GM12878 (cell line): Measurements from ENCODE around the gene PYGM. TPM values are rescaled to one million over a fixed set of nuclear protein-coding genes. Genes with fewer than 3 reads are reported as not detected.

Experiments used
- ATAC-seq: fragments of 200-7000 bp; cut with Tn5 transposase; 3 replicates; pipeline ENCODE4 v1.9.1; 2020; ENCODE audit warnings: mild to moderate bottlenecking, moderate library complexity
- BruUV-seq: library from RNA; stranded (reverse); fragments of 400-500 nt; replicated peaks from 2 replicates; lab custom pipeline; 2021; lab: Mats Ljungman, UMichigan
- CTCF ChIA-PET: fragments of 300-600 bp; sonication (Branson Sonifier 250); formaldehyde crosslinking; extraction: SDS; loops from one replicate; lab custom pipeline; 2021; ENCODE audit warnings: inconsistent platforms; lab: Yijun Ruan, JAX
- POLR2A ChIA-PET: fragments of 350-600 bp; formaldehyde crosslinking; extraction: SDS; loops from one replicate; lab custom pipeline; 2021; ENCODE audit warnings: inconsistent platforms; lab: Charles Lee
- RAD21 ChIA-PET: fragments of 300-600 bp; sonication (Branson Sonifier 250); formaldehyde crosslinking; loops from one replicate; lab custom pipeline; 2023; ENCODE audit warnings: antibody characterized with exemption; ENCODE audit not compliant: unreplicated experiment; lab: Charles Lee
- SMC1A ChIA-PET: fragments of 300-600 bp; sonication (Branson Sonifier 250); formaldehyde crosslinking; loops from one replicate; lab custom pipeline; 2023; ENCODE audit not compliant: unreplicated experiment, uncharacterized antibody; lab: Charles Lee
- DNase-seq: peaks from one replicate; pipeline ENCODE4 v3.0.0-alpha.2; 2011; ENCODE audit warnings: low read depth, low spot score
- FAIRE-seq: peaks from 3 replicates; lab custom pipeline; 2011; peaks lifted over from hg19 to GRCh38; lab: Jason Lieb, UNC
- H2AFZ ChIP-seq: 2 replicates; pipeline ENCODE4 v1.6.0; 2011; ENCODE audit warnings: low read depth, low read length, control low read depth; ENCODE audit not compliant: control insufficient read depth
- H3K27ac ChIP-seq: 2 replicates; pipeline ENCODE4 v1.5.1; 2011; ENCODE audit warnings: control low read depth; ENCODE audit not compliant: control insufficient read depth, insufficient read depth
- H3K27me3 ChIP-seq, 2 experiments: replicated peaks in 1 of 2; 2 replicates each; pipeline versions ENCODE4 v1.6.0 to v1.6.1; 2011; ENCODE audit warnings: low read length in 1 of 2; ENCODE audit not compliant: control insufficient read depth in 2 of 2, insufficient read depth in 2 of 2
- H3K36me3 ChIP-seq, 2 experiments: 2 replicates each; pipeline ENCODE4 v1.5.1; 2011; ENCODE audit warnings: low read length in 1 of 2; ENCODE audit not compliant: control insufficient read depth in 2 of 2, insufficient read depth in 2 of 2
- H3K4me1 ChIP-seq: 2 replicates; pipeline ENCODE4 v1.6.1; 2011; ENCODE audit warnings: mild to moderate bottlenecking, low read length, moderate library complexity, mixed read lengths; ENCODE audit not compliant: control insufficient read depth, insufficient read depth
- H3K4me2 ChIP-seq: 2 replicates; pipeline ENCODE4 v1.6.0; 2011; ENCODE audit warnings: control low read depth; ENCODE audit not compliant: control insufficient read depth, insufficient read depth
- H3K4me3 ChIP-seq: fragments of 200-600 bp; sonication (generic); 2 replicates; pipeline ENCODE4 v1.5.1; 2016
- H3K79me2 ChIP-seq: 2 replicates; pipeline ENCODE4 v1.6.0; 2011; ENCODE audit warnings: low read length; ENCODE audit not compliant: control insufficient read depth, insufficient read depth
- H3K9ac ChIP-seq: 2 replicates; pipeline ENCODE4 v1.8.0; 2011; ENCODE audit warnings: low read length, control low read depth, mixed read lengths; ENCODE audit not compliant: control insufficient read depth, insufficient read depth
- H3K9me3 ChIP-seq: replicated peaks from 3 replicates; pipeline ENCODE4 v1.5.1; 2011; ENCODE audit warnings: mild to moderate bottlenecking, low read length; ENCODE audit not compliant: control insufficient read depth, insufficient read depth
- H4K20me1 ChIP-seq: 2 replicates; pipeline ENCODE4 v1.6.0; 2011; ENCODE audit not compliant: control insufficient read depth, insufficient read depth
- BACH1 ChIP-seq: fragments of 450-650 bp; IDR thresholded peaks from 2 replicates; pipeline ENCODE4 v1.6.1; 2017; ENCODE audit warnings: mild to moderate bottlenecking, borderline replicate concordance
- BHLHE40 ChIP-seq, 2 experiments: fragments of 450-650 bp in 1 of 2; IDR thresholded peaks; 2 replicates each; pipeline ENCODE4 v1.6.1; 2011 to 2017; ENCODE audit warnings: low read depth in 2 of 2, borderline replicate concordance in 1 of 2, improper control_type of control experiment in 1 of 2, low read length in 1 of 2, mild to moderate bottlenecking in 1 of 2
- DPF2 ChIP-seq: fragments of 450-650 bp; IDR thresholded peaks from 2 replicates; pipeline ENCODE4 v1.6.1; 2017; ENCODE audit warnings: mild to moderate bottlenecking
- EGR1 ChIP-seq, 2 experiments: IDR thresholded peaks; 1 replicate in 1 of 2; 2 replicates in 1 of 2; pipeline ENCODE4 v1.6.1; 2011 to 2012; ENCODE audit warnings: low read depth in 2 of 2, low read length in 2 of 2, borderline replicate concordance in 1 of 2, mild to moderate bottlenecking in 1 of 2, moderate library complexity in 1 of 2
- GABPA ChIP-seq: IDR thresholded peaks from 2 replicates; pipeline ENCODE4 v1.6.1; 2014; ENCODE audit warnings: antibody characterized with exemption, low read depth, mild to moderate bottlenecking, inconsistent platforms
- NFYB ChIP-seq: IDR thresholded peaks from 2 replicates; pipeline ENCODE4 v1.6.1; 2011; ENCODE audit warnings: low read depth, mild to moderate bottlenecking, low read length, improper control_type of control experiment, moderate library complexity; ENCODE audit not compliant: insufficient read depth
- NR2C1 ChIP-seq: fragments of 450-650 bp; IDR thresholded peaks from 2 replicates; pipeline ENCODE4 v1.6.1; 2017; ENCODE audit warnings: antibody characterized with exemption, mild to moderate bottlenecking, moderate library complexity
- RELA ChIP-seq: fragments of 450-650 bp; IDR thresholded peaks from 2 replicates; pipeline ENCODE4 v1.8.0; 2014; ENCODE audit warnings: borderline replicate concordance; ENCODE audit not compliant: partially characterized antibody
- WRNIP1 ChIP-seq: IDR thresholded peaks from 2 replicates; pipeline ENCODE4 v1.6.1; 2011; ENCODE audit warnings: low read depth, low read length, improper control_type of control experiment, borderline replicate concordance
- YBX1 ChIP-seq: fragments of 450-650 bp; IDR thresholded peaks from 2 replicates; pipeline ENCODE4 v1.6.1; 2016; ENCODE audit warnings: antibody characterized with exemption
- ZNF217 ChIP-seq: fragments of 450-650 bp; IDR thresholded peaks from 2 replicates; pipeline ENCODE4 v1.6.1; 2017; ENCODE audit warnings: antibody characterized with exemption, mild to moderate bottlenecking
- ZSCAN29 ChIP-seq: fragments of 450-650 bp; IDR thresholded peaks from 2 replicates; pipeline ENCODE4 v1.6.1; 2017; ENCODE audit warnings: mild to moderate bottlenecking, moderate library complexity
- WGBS: methylation state at CpG from one replicate; pipeline ENCODE4 v1.1.6; 2016; ENCODE audit warnings: low lambda C conversion rate; ENCODE audit not compliant: insufficient replicate concordance, insufficient coverage; ENCODE audit errors: missing lambda C conversion rate; 5-methylcytosine and 5-hydroxymethylcytosine counted together
- in situ Hi-C: fragments of 300-500 bp; cut with MboI; formaldehyde crosslinking; loops from 9 replicates; pipeline ENCODE4 v1.14.3; 2018; ENCODE audit warnings: mixed read lengths
- intact Hi-C: fragments of 100-400 bp; cut with micrococcal nuclease; formaldehyde crosslinking; loops from one replicate; pipeline ENCODE4 v1.14.2; 2022; ENCODE audit not compliant: unreplicated experiment
- polyA plus RNA-seq, 11 experiments: library from polyadenylated mRNA; depleted of rRNA in 4 of 11; unstranded in 6 of 11; stranded (reverse) in 5 of 11; fragments of >200 nt; fragmentation: Nextera tagmentation in 4 of 11; fragmentation: Illumina TruSeq in 1 of 11; extraction: Ambion mirVana in 4 of 11; extraction: Trizol in 1 of 11; gene quantifications; 1 replicate in 1 of 11; 2 replicates in 10 of 11; pipeline versions ENCODE4 v1.2.1 to v1.2.3, GENCODE V29; 2011 to 2016; ENCODE audit warnings: inconsistent platforms in 2 of 11, missing spikeins in 2 of 11, low read depth in 1 of 11
- total RNA-seq, 4 experiments: library from RNA; depleted of rRNA in 3 of 4; stranded (reverse); fragments of >200 nt in 3 of 4; fragmentation: Illumina TruSeq in 1 of 4; extraction: Trizol in 1 of 4; gene quantifications; 2 replicates each; pipeline versions ENCODE4 v1.2.1 to v1.2.3, GENCODE V29; 2013 to 2021
- TF ChIP-seq, protein P1 (sequence below): IDR thresholded peaks from 2 replicates; pipeline ENCODE4 v1.6.1; 2012; ENCODE audit warnings: mild to moderate bottlenecking, low read depth, low read length
- TF ChIP-seq, protein P2 (sequence below): fragments of 150-350 bp; IDR thresholded peaks from 2 replicates; pipeline ENCODE4 v1.6.1; 2016; ENCODE audit warnings: low read depth, low read length

The PYGM gene
- total and polyA plus RNA-seq, 10 of the 15 experiments (the other 5 are each of a cell fraction or from before 2014, with no cell fraction given), result 0.04 to 3.7 (median 0.27) TPM; not detected in 1

DNA sequence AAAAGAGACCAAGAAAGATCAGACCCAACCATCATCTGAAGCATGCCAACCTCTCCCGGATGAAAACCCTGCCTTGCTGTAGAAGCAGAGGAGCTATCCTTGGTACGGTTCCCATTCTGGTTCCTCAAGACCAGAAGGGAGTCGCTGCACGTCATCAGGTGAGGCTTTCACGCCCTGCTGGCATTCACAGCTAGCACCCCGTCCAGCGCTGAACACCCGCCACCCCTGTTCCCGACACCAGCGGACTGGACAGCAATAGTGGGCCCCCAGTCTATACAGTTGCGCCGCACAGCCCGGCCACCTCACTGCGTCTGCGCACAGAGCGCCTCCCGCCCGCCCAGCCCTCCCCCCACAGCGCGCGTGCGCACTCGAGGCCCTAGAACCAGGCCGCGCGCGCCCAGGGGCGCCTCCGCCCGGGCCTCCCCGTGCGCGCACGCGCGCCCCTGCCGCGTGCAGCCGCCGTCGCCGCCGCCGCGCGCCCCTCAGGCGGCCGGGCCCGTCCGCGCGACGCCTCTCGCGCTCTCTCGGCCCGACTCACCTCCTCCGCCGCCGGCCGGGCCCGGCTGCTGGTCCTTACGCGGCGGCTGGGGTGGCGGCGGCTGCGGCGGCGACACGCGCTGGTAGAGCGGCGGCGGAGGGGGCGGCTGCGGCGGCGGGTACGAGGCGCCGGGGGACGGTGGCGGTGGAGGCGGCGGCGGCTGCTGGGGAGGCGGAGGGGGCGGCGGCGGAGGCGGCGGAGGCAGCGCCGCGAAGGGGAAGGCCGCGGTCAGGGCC is 17.9 kb upstream of the PYGM start:
- Histone ChIP-seq H3K27me3 (no peaks in the 10 kb centered on the region), H2AFZ (no peak overlapping the region), H3K27ac (peak overlapping the region; percentile 86), H3K9me3 (no peaks in the 10 kb centered on the region; the same call in 2 of the 3 replicates), H4K20me1 (peaks cover 16% of the 10 kb centered on the region), H3K4me1 (peaks cover 35% of the 10 kb centered on the region), H3K79me2 (peaks cover 49% of the 10 kb centered on the region), H3K9ac (peak overlapping the region; percentile 95), H3K4me2 (peak overlapping the region; percentile 96), H3K36me3 (peaks cover 7 to 39% of the 10 kb centered on the region in 2 experiments), H3K4me3 (peak overlapping the region; percentile 80)
- SMC1A ChIA-PET, result interaction anchor here (1.4 to 2.2 kb wide), 3 partner anchors 14 to 272 kb away, joined by 3 to 8 read pairs (median 6); partner anchors contain the start of gene RASGRP2
- peak; percentile 4 for ATAC-seq
- FAIRE-seq, result no peak
- BruUV-seq, result no TSS peak
- no peak for DNase-seq
- intact Hi-C loops, result loop anchor here (10.0 kb wide), 1 partner anchor 337 kb away; the partner anchor contains the start of genes TM7SF2 and ZNHIT2
- POLR2A ChIA-PET, result interaction anchor here (0.6 to 2.0 kb wide), 6 partner anchors 23 to 104 kb away, joined by 3 to 5 read pairs (median 3); no protein-coding TSS in a partner anchor
- RAD21 ChIA-PET, result interaction anchor here (1.8 kb wide), 1 partner anchor 127 kb away, joined by 4 read pairs; no protein-coding TSS in a partner anchor
- CTCF ChIA-PET, result interaction anchor here (1.4 to 3.3 kb wide), 4 partner anchors 23 to 89 kb away, joined by 3 to 18 read pairs (median 8); partner anchors contain the start of gene RASGRP2
- in situ Hi-C loops, result no loop called here
- WGBS, result 2% methylated on average over 50 of the region's 98 CpGs
- TF ChIP-seq, protein P1, sequence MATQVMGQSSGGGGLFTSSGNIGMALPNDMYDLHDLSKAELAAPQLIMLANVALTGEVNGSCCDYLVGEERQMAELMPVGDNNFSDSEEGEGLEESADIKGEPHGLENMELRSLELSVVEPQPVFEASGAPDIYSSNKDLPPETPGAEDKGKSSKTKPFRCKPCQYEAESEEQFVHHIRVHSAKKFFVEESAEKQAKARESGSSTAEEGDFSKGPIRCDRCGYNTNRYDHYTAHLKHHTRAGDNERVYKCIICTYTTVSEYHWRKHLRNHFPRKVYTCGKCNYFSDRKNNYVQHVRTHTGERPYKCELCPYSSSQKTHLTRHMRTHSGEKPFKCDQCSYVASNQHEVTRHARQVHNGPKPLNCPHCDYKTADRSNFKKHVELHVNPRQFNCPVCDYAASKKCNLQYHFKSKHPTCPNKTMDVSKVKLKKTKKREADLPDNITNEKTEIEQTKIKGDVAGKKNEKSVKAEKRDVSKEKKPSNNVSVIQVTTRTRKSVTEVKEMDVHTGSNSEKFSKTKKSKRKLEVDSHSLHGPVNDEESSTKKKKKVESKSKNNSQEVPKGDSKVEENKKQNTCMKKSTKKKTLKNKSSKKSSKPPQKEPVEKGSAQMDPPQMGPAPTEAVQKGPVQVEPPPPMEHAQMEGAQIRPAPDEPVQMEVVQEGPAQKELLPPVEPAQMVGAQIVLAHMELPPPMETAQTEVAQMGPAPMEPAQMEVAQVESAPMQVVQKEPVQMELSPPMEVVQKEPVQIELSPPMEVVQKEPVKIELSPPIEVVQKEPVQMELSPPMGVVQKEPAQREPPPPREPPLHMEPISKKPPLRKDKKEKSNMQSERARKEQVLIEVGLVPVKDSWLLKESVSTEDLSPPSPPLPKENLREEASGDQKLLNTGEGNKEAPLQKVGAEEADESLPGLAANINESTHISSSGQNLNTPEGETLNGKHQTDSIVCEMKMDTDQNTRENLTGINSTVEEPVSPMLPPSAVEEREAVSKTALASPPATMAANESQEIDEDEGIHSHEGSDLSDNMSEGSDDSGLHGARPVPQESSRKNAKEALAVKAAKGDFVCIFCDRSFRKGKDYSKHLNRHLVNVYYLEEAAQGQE, result peak; percentile 72; the same call in 1 of the 2 replicates
- TF ChIP-seq NFYB (no peak), BACH1 (peak; percentile 24; the same call in 1 of the 2 replicates), RELA (no peak), EGR1 (IDR thresholded peaks at IDR 0.05; ENCODE audit: borderline replicate concordance in 1 of 2, low read depth in 2 of 2, low read length in 2 of 2) (peak in 1 of 2 experiments; percentile 72; a peak in 2 of 3 replicates), GABPA (no peak), ZNF217 (no peak), WRNIP1 (0 out of 2 replicates have a peak, but pooled peaks have one; percentile 79), NR2C1 (no peak), BHLHE40 (IDR thresholded peaks at IDR 0.05; ENCODE audit: borderline replicate concordance in 1 of 2, low read depth in 2 of 2, low read length in 1 of 2) (peak in 1 of 2 experiments; percentile 44; a peak in 2 of 4 replicates), ZSCAN29 (no peak), DPF2 (no peak), YBX1 (no peak)
- TF ChIP-seq, protein P2, sequence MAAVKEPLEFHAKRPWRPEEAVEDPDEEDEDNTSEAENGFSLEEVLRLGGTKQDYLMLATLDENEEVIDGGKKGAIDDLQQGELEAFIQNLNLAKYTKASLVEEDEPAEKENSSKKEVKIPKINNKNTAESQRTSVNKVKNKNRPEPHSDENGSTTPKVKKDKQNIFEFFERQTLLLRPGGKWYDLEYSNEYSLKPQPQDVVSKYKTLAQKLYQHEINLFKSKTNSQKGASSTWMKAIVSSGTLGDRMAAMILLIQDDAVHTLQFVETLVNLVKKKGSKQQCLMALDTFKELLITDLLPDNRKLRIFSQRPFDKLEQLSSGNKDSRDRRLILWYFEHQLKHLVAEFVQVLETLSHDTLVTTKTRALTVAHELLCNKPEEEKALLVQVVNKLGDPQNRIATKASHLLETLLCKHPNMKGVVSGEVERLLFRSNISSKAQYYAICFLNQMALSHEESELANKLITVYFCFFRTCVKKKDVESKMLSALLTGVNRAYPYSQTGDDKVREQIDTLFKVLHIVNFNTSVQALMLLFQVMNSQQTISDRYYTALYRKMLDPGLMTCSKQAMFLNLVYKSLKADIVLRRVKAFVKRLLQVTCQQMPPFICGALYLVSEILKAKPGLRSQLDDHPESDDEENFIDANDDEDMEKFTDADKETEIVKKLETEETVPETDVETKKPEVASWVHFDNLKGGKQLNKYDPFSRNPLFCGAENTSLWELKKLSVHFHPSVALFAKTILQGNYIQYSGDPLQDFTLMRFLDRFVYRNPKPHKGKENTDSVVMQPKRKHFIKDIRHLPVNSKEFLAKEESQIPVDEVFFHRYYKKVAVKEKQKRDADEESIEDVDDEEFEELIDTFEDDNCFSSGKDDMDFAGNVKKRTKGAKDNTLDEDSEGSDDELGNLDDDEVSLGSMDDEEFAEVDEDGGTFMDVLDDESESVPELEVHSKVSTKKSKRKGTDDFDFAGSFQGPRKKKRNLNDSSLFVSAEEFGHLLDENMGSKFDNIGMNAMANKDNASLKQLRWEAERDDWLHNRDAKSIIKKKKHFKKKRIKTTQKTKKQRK, result no peak
